ENCODE measurements around the gene GLRX3.
"Not testable (repeated sequence)": the region's sequence is repeated elsewhere in the genome, so short reads cannot be mapped to it uniquely, and the experiment has no call there.

GLRX3 gene

DNA sequence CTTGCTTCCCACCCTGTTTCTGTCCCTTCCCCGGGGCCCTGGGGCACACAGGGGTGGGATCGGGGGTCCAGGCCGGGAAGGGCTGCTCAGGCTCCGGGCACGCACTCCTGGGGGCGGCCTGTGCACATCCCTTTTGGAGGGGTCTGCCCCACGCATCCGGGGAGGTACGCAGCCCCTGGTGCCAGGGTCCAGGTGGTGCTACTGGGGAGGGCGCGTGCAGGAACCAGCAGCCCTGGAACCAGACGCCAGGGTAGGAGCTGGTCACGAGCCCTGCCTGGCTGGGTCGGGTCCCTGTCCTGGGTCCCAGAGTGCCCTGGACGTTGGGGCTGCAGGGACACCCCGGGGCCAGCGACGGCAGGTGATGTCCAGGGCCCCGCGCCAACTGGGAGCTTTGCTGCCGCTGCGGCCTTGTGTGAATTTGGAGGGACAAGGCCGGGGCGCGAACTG is 53.4 kb downstream of the GLRX3 start:
- DNase-seq (ENCODE audit: low read depth) = no peak

DNA sequence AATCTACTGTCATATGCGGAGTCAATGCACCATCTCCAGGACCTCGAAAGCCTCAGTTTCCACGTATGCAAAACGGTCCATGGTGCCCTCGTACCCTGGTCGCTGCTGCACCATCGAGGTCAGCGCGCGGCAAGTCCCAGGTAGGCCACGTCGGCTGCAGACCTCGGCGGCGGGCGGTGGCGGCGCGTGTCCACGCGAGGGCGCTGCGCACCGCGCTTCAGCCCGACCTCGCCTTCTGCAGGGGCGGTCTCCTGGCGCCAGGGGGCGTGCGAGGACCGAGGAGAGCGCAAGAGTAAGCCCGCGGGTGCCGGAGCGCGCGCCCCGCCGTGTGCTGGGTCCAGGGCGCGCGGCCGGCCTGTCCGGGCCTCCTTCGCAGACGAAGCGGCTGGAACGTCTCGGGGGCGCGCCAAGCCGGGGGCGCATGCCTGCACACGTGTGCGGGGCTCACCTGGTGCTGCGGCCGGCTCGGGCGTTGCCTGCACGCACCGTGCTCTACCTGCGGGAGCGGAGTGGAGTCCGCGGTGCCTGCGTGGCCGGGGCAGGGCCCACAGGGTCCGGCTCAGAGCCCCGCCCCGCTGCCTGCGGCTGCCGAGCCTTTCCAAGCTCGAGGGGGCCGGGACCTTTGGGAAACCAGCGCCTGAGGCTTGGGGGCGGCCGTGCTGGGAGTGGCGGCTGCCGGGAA is 54.0 kb downstream of the GLRX3 start:
- DNase-seq (ENCODE audit: low read depth) = peak; percentile 89

DNA sequence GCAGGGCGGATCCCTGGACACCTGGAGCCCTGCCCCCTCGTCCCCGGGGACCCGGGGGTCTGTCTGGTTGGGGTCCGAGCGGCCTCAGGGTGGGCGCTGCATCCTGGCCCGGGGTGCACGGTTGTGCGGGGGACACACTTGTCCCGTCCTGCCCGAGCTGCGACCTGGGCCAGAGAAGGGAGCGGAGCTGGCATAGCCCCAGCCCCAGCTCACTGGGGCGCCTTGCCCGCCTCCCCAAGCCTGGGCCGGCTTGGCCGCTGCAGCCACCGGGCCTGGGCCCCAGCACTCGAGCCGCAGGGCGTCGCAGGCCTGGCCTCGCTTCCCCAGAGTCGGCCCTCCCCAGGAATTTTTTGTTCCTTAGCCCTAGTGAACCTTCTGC is 54.5 kb downstream of the GLRX3 start:
- DNase-seq (ENCODE audit: low read depth) = no peak

DNA sequence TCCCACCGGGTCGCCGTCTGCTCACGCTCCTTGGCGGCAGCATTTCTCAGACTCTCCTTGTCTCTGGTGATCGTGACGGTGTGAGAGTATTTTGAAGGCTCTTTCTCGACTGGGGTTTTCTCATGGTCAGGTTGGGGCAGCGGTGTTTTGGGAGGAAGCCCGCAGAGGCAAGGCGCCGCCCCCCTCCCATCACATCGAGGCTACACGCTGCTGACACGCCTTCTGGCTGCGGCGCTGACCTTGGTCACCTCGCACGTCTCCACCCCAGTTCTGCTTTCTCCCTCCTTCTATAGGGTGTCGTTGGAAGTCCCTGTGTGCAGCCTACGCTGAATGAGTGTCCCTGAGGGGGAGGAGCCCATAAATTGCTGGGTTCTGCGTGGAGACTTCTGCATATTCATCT is 55.2 kb downstream of the GLRX3 start:
- DNase-seq (ENCODE audit: low read depth) = no peak

DNA sequence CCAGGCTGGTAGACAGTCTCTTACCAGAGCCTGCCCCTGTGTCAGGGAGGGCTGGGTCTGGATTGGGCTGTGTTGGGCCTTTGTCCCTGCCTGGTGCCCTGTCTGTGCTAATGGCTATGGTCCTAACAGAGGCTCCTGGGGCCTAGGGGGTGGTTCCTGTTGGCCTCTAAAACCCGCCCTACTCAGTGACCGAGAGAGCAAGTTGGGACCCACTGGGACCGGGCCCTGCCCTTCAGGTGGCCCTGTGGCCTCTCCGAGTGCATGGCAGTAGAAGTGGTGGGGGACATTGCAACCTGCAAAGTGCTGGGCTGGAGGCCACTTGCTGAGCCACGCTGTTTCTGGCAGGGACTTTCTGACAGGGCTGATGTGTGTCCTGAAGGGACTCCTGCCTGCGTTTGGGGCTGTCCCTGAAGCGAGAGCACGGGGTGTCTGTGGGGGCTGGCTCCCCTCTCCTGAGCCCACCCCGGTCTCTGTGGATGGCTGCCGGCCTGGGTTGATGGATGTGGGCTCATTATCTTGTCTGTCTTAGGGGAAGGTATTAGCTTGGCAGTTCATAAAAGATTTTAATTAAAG is 56.2 kb downstream of the GLRX3 start:
- no peak for DNase-seq (ENCODE audit: low read depth)

DNA sequence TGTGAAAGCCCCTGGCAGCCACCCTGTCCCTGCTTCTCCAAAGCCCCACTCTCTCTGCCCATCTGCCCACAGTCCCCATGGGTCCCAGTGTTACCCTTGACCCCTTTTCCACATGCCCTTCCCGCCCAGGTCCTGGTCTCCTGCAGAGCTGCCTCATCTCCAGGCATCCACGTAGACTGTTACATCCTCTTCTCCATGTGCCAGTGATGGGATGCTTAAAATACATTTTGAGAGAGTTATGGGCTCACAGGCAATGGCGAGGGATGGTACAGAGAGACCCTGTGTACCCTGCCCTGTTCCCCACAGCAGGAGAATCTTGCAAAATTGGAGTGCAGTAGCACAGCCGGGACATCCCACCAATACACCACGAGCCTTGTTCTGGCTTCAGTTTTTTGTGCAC is 56.8 kb downstream of the GLRX3 start:
- DNase-seq (ENCODE audit: low read depth) = no peak

DNA sequence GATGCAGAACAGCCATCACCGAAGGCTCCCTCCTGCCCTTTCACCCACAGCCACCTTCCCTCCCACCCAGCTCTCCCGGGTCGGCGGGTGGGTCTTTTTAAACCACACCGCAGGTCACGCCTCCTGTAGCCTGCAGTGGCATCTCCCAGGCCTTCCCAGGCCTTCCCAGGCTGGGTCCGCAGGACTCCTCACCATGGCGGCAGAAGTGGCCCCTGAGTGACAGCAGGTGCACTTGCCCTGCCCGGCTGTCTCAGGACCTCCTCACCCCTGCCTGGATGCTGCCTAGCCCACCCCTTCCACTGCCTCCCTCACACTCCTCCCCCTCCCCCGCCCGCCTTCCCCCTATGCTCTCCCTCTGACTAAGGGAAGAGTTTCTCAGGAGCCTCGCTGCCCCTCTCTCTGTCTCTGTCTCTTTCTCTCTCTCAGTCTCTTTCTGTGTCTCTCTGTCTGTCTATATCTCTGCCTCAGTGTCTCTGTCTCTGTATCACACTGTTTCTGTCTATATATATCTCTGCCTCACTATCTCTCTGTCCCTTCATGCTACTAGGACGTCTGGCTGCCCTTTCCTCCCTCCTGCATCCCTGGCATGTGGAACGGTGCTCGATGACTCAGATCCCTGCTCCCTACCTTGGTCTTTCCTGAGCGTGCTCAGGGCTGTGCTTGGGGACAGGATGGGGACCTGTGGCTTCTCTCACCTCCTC is 57.5 kb downstream of the GLRX3 start:
- DNase-seq (ENCODE audit: low read depth) = no peak

DNA sequence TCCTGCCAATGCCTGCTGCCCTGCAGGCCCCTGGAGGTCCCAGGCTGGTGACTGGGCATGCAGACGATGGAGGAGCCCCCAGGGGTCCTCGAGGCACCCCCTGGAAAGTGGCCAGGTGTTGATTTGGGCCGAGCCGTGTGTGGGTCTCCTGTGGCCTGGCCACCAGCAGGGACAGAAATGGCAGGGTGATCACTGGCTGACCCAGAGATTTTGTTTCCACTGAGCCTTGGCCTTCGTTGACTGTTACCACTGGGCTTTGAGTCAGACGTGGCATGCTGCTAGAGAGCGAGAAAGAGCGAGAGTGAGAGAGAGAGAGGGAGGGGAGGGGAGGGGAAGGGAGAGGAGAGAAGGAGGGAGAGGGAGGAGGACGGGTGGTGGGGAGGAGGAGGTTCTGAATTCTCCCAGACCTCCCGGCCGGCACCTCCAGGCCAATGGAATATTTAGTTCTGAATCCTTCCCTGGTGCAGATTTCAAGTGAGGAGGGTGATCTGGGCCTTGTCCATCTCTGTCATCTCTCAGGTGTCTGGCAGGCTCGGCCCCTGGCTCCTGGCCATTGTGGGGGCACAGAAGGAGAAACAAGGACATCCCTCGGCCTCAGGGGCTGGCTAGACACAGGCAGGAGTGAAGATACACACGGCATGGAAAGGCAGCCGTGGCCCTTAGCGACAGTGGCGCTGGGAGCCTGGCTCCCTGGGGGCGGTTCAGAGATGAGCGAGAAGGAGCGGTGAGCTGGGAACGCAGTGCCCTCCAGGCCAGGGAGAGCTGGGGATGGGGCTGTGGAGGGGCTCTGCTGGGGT is 58.2 kb downstream of the GLRX3 start:
- DNase-seq (ENCODE audit: low read depth) = no peak

DNA sequence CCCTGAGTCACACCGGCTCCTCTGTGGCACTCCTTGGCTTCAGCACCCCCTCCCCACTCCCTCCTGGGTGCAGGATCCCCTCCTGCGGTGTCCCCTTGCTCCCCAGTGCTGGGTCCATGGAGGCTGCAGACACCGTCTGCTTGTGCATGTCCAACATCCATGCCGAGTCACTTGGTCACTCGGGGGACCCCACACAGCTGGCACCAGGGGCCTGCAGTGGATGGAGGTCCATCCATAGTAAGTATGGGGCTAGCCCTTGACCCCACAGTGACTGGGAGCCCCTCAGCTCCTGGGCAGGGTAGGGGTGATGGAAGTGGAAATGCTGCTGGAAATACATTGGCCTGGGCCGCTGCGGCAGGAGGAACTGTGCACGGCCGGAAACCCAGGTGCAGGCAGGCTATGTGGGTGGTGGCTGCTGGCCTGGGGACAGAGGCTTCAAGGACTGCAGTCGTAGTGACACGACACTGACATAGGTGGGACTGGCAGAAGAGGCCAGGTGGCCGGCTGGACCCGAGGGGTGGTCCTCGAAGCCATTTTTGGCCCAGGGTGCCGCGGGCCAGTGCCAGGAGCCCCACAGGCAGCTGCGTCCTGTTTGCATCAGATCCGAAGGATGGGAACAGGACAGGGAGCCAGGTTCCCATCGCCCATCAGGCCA is 58.9 kb downstream of the GLRX3 start:
- no peak for DNase-seq (ENCODE audit: low read depth)

DNA sequence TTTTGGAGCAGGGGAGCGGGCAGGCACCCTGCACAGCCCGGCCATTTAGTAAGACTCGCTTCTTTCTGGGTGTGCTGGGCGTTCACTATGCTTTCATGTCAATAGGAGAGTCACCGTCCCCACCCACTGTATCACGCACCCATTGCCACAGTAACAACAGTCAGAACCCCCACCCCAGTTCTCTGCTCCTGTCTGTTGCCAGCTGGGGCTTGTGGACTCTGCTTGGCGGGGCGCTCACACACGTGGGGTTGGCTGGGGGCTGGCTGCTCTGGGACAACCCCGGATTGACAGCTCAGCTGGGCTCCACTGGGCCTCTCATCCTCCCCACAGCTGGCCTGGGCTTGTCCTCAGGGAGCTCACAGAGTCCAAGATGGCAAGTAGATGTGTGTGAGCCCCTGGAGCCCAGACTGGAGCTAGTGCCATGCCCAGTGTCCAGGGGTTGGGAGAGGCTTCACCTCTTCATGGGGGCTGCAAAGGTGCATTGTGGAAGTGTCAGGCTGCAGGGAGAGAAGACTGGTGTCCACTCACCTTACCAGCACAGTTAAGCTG is 59.6 kb downstream of the GLRX3 start:
- DNase-seq (ENCODE audit: low read depth) = no peak

DNA sequence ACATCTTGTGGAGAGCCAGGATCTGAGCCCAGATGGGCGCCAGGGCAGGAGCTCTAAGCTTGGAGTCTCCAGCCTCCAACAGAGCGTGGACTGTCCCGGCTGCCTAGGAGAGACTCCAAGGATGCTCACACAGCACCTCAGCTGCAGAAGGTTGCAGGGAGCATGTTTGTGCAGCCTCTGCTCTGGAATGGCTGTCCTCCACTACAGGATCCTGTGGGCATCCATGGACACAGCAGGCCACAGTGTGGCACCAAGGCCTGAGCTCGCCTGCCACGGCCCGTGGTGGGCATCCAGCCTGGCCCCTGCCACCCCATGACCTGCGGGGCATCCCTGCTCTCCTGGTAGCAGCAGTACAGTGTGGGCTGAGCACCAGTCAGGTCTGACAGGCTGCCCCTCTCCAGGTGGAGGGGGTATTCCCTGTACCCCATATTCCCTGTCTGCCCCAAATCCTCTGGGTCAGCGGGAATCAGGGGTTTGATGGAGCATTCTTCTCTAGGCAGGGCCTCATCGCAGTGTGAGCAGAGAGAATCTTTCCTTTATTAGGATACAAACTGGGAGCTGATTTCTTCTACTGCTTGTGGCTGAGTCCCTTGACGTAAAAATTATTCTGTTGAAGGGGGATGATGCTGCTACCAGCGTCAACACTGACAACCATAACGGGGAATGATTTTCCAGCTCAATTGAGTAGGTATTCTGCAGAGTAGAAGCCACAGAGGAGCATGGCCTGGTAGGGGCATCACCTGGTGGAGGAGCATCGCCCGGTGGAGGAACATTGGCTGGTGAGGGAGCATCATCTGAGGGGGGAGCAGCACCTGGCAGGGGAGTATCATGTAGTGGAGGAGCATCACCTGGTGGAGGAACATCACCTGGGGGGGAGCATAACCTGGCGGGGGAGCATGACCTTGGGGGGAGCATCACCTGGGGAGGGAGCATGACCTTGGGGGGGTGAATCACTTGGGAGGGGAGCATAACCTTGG is 60.6 kb downstream of the GLRX3 start:
- DNase-seq (ENCODE audit: low read depth) = no peak

DNA sequence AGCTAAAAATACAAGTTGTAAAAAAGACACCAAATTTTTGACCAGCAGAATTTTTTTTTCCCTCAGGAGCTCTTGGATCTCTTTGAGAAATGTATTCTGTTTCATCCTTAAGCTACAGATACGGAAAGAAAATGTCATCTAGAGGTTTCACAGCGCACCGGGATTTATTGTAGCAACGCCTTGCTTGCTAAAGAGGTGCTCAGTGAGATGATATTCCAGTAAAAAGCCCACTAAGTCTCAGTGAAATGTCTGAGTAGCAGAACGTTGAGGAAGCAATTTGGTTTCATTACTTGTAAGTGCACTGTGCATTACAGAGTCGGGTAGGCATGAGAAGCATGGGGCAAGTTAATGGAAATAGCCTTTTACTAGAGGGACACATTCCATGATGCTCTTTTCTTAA is 62.5 kb downstream of the GLRX3 start:
- no peak for DNase-seq (ENCODE audit: low read depth)

DNA sequence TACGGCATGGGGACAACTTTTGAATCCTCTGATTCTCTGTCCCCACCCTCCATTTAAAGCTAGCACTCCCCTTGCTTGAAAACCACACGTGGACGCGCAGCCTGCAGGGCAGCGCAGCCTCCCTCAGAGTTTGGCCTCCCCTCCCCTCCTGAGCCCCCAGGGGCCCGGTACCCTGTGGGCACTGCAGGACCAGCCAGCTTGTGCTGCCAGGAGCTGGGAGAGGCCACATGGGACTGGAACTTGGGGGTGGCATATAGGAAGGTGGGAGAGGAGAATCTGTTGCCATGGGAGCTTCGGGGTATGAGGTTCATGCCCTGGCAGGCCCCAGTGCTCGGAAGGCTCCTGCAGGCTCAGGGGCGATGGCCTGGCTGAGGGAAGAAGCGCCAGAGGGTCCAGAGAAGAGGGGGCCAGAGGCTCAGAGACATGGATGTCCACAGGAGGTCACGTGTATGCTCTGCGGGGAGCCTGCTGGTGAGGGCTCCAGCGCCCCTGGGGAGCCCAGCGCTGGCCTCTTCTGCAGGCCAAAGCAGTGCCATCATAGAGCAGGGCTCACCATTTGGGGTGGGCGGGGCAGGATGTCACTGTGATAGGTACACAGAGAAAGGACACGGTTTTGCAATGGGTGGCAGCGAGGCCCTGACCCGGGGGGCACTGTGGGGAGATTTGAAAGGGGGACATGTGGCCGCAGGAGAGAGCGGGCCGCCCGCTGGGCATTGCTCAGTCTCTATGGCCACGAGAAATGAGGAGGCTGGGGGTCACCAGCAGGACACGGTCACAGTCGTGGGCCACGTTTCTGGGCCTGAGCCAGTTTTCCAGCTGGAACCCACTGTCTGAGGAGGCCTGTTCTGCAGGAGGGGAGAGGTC is 64.2 kb downstream of the GLRX3 start:
- DNase-seq (ENCODE audit: low read depth) = no peak

DNA sequence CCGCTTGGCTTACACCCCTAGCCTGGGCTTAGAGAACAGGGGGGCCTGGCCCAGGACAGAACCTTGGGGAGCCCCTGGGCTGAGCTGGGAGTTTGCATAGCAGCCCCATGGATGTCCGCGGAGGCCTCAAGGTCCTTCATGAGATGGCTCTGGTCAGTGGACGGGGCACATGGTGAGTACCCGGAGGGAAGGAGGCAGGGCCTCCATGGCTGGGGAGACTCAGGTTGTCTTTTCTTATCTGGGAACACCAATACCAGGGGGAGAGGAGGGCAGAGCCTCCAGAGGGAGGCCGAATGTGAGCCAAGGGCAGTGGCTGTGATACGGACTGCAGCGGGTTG is 64.8 kb downstream of the GLRX3 start:
- no peak for DNase-seq (ENCODE audit: low read depth)

DNA sequence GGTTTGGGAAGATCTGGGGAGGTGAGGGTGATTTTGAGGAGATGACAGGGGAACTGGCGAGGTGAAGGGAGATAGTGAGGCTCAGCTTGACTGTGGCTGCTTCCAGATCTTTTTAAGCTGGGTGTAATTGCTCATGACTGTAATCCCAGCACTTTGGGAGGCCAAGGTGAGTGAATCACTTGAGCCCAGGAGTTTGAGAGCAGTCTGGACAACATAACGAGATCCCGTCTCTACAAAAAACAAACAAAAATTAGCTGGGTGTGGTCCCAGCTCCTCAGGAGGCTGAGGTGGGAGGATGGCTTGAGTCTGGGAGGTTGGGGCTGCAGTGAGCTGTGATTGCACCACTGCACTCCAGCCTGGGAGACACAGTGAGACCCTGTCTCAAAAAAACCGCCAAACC is 66.0 kb downstream of the GLRX3 start:
- DNase-seq (ENCODE audit: low read depth) = not testable (repeated sequence)

DNA sequence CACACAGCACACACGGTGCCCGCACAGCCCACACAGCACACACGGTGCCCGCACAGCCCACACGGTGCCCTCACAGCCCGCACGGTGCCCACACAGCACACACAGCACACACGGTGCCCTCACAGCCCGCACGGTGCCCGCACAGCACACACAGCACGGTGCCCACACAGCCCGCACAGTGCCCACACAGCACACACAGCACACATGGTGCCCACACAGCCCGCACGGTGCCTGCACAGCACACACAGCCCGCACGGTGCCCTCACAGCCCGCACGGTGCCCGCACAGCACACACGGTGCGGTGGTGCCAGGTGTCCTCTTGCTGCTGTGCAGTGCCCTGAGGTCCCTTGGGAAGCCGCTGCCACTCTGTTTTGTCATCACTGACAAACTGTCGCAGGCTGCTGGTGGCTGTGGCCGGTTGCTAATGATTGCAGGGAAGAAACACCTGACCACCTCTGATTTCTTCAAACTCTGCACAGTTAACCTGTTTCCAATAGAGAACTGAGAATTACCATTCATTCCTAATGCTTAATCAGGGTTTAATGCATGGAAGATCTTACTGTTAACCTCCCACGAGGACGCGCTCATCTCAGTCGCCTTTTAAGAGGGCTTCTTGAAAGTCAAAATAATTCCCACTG is 66.9 kb downstream of the GLRX3 start:
- no peak for DNase-seq (ENCODE audit: low read depth)

DNA sequence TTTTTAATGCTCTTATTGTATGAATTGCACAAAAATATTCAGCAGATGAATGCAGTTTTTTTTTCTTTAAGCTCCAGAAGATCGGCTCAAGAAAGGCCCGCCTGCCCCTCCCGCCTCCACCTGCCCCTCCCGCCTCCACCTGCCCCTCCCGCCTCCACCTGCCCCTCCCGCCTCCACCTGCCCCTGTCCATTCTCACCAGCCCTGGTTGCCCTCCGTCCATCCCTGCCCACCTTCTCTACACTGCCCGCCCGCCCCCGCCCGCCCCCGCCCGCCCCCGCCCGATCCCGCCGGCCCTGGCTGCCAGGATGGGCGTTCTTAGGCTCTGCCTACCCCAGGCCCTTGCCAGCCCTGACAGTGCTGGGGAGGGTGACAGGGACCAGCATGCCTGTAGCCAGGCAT is 67.4 kb downstream of the GLRX3 start:
- DNase-seq (ENCODE audit: low read depth) = no peak

DNA sequence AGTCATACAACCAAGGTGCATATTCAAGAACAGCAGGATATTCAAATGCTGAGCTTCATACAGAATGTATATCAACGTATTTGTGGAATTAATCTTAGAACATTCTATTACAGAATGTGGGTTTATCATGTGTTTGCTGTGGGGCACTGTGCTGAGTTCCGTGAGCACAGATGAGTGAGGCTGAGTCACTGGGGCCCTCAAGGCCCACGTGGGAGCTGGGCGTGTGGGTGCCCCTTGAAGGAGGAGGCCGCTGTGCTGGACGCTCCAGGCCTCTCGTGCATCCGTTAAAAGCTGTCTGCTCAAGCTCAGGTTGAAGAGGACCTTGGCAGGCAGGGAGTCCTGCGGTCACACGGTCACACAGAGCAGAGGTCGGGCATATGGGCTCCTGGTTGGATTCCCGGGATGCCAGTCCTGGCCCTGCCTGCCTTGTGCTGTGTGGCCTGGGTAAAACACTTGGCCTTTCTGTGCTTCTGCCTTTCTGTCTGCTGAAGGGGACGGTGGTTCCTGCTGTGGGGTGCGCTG is 70.1 kb downstream of the GLRX3 start:
- no peak for DNase-seq (ENCODE audit: low read depth)

DNA sequence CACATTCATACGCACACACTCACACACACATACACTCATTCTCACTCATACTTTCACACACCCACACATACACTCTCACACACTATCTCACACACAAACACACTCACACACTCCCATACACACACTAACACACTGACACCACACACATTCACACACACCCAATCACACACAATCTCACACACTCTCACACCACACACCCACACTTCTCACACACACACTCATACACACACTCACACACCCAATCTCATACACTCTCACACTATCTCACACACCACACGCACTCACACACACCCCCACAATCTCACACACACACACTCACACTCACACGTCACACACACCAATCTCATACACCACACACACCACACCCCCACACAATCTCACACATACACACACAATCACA is 71.0 kb downstream of the GLRX3 start:
- DNase-seq (ENCODE audit: low read depth) = no peak

All from activated T-cell treated with anti-CD3 and anti-CD28 coated beads for 48 hours (primary cell).